ENCODE results near the gene PRR7.

The PRR7 gene

GRCh38 chr5:177501874-177502678 lies 55.5 kb downstream of the PRR7 start:
- no peak for DNase-seq

- DNase-seq = no peak
Measured at GRCh38 chr5:177502886-177503285, 56.3 kb downstream of the PRR7 start.

- DNase-seq = no peak
Measured at GRCh38 chr5:177503351-177504085, 56.9 kb downstream of the PRR7 start.

GRCh38 chr5:177504086-177505056 lies 57.8 kb downstream of the PRR7 start:
- DNase-seq = no peak

- no peak for DNase-seq
Measured at GRCh38 chr5:177505075-177505474, 58.5 kb downstream of the PRR7 start.

Measured in Kasumi-1 (cell line).